ENCODE results near the gene ABR.
"Not testable (repeated sequence)": the region's sequence is repeated elsewhere in the genome, so short reads cannot be mapped to it uniquely, and the experiment has no call there.

Gene ABR

DNA sequence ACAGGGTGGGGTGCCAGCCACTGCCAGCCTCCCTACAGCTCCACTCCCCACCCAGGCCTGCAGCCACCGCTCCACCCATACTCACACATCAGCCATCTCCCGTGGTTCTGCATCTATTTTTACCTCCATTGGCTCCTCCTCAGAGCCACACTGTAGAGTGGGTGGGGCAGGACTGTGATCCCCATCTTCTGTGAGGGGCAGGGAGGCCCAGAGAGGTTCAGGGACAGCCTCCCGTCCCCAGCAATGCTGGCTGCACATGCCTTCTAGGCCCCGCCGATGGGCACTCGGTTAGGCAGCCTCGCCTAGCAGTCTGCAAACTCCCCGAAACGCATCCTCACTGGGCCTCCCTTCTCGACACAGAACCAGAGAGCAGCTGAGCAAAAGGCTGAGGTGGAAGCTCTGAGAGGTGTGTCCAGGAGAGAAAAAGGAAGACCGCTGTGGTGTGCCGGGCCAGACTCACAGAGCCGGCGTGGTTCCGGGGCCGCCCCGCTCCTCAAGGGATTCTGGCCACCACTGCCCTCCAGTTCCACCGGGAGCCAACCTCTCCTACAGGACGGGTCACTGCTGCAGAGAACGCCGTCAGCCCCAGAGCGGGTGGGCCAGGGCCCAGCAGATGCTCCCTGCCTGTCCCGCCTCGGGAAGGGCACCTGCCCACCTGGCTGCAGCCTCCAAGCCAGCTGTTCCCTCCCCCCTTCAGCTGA lies 71.9 kb downstream of the ABR start:
- DNase-seq (ENCODE audit: low read depth), result no peak
- peak overlapping the region; percentile 79 for H3K4me3 ChIP-seq (ENCODE audit: low read length)
- TF ChIP-seq, protein P1, sequence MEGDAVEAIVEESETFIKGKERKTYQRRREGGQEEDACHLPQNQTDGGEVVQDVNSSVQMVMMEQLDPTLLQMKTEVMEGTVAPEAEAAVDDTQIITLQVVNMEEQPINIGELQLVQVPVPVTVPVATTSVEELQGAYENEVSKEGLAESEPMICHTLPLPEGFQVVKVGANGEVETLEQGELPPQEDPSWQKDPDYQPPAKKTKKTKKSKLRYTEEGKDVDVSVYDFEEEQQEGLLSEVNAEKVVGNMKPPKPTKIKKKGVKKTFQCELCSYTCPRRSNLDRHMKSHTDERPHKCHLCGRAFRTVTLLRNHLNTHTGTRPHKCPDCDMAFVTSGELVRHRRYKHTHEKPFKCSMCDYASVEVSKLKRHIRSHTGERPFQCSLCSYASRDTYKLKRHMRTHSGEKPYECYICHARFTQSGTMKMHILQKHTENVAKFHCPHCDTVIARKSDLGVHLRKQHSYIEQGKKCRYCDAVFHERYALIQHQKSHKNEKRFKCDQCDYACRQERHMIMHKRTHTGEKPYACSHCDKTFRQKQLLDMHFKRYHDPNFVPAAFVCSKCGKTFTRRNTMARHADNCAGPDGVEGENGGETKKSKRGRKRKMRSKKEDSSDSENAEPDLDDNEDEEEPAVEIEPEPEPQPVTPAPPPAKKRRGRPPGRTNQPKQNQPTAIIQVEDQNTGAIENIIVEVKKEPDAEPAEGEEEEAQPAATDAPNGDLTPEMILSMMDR (conservative IDR thresholded peaks at IDR 0.05; ENCODE audit: low read length), result no peak

DNA sequence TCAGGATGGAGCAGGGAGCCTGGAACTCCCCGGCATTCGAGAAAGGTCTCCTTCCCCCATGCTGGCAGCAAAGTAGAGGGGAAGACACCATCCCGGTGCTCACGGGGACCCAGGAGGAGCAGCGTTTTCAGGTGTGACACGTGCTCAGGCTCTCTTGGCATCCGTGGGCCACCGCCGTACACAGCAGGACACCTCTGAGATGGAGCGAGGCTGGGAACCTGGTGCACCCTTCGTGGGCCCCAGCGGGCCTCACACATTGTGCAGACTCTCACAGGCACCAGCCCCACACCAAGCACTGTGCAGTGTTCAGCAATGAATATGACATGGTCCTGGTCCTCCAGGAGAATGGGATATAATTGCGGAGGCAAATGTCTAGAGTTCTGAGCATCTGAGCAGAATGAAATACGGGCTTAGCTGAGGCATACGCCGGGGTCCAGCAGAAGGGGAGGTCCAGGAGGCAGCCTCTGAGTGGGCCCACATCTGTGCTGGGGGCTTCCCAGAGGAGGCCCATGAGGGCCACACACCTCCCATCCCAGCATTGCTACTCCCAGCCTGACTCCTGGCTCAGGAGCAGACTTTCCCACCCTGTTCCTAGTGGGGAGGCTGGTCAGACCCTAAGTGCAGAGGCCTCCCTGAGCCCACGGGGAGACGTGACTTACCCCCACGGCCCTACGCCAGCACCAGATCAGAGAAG lies 72.6 kb downstream of the ABR start:
- TF ChIP-seq, protein P1 (conservative IDR thresholded peaks at IDR 0.05; ENCODE audit: low read length), result no peak
- peak overlapping the region; percentile 79 for H3K4me3 ChIP-seq (ENCODE audit: low read length)
- DNase-seq (ENCODE audit: low read depth), result no peak

DNA sequence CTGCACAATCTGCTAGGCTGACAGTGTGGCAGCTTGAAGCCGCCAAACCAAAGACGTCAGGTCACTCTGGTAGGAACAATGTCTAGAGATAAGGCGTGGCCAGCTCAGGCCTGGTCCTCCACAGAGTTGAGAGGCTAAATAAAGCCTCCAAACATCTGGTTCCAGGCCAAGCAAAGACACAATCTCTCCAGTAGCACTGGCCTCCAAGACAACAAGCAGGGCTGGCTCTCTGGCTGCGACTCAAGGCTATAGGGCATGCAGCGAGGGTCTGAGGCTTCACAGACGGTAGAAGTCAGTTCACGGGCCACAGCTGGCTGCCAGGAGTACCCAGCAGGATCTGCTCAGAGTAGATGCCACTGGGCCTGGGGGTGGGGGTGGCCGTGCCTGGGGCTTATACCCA lies 75.6 kb downstream of the ABR start:
- no peak overlapping the region for H3K4me3 ChIP-seq (ENCODE audit: low read length)
- TF ChIP-seq, protein P1 (conservative IDR thresholded peaks at IDR 0.05; ENCODE audit: low read length), result no peak
- no peak for DNase-seq (ENCODE audit: low read depth)

DNA sequence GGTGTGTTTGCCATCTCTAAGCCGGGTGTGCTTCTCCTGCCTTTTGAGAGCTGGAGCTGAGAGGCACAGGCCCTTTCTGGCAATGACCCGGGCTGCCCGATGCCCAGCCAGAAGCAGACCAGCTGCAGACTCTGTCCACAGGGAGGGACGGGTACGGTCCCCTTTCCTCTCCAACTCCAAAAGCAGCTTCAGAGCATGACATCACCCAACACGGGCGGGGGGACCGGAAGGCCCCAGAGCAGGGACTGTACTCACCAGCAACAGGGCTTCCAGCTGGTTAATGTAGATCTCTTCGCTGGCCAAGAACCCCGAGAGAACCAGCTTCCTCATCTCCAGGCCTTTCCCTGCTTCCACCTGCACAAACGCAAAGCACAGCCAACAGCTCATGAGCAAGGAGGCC lies 79.4 kb downstream of the ABR start:
- no peak for DNase-seq (ENCODE audit: low read depth)
- no peak overlapping the region for H3K4me3 ChIP-seq (ENCODE audit: low read length)
- TF ChIP-seq, protein P1 (conservative IDR thresholded peaks at IDR 0.05; ENCODE audit: low read length), result no peak

DNA sequence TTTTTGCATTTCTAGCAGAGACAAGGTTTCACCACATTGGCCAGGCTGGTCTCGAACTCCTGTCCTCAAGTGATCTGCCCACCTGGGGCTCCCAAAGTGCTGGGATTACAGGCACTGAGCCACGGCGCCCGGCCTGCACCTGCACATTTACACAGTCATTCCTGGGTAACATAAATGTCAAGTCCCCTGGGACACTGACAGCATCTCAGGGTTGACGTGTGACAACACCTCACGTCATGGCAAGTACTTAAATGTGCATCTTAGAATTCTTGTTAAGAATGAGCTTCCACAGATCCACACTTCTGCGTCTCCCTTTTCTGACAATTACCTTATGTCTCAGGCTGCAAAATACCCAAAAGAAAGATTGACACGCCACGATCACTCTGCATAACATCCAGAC lies 80.5 kb downstream of the ABR start:
- H3K4me3 ChIP-seq (ENCODE audit: low read length), result no peak overlapping the region
- DNase-seq (ENCODE audit: low read depth), result no peak
- TF ChIP-seq, protein P1 (conservative IDR thresholded peaks at IDR 0.05; ENCODE audit: low read length), result no peak

DNA sequence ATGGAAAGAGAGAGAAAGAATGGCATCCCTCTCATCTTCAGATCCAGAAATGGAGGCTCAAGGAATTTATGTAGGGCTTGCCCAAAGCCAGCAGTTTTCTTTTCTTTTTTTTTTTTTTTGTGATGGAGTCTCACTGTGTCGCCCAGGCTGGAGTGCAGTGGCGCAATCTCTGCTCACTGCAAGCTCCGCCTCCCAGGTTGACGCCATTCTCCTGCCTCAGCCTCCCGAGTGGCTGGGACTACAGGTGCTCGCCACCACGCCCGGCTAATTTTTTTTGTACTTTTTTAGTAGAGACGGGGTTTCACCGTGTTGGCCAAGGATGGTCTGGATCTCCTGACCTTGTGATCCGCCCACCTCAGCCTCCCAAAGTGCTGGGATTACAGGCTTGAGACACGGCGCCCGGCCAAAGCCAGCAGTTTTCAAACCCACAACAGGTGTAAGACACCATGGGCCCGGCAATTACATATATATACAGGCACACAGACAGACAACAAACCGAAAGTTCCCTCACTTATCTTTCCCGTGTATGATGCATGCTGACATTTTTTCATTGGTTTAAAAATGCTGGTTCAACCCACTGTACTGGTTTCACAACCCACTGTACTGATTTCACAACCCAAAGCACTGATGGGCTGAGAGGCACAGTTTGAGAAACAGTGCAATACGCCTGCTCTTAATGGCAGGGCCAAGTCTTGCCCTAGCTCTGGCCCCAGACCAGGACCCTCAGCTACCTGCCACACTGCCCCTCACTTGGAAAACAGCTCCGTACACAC lies 81.6 kb downstream of the ABR start:
- DNase-seq (ENCODE audit: low read depth), result peak; percentile 69

DNA sequence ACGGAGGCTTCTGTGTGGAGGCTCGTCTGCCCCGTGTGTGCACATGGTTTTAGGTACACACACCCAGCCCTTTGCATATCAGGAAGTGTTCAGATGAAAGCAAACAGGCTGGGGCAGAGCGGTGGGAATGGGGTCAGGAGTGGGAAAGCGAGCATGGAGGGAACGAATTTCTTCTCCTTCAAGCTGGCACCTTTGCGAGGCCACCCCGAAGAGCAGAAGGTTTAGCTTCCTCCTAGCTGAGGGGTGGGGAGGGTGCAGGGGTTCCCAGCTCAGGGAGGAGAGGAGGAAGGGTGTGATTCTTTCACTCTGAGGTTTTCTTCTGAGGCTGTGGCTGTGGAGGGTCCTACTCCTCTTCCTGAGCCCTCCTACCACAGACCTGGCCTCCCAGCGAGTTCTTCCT lies 83.6 kb downstream of the ABR start:
- TF ChIP-seq, protein P1 (conservative IDR thresholded peaks at IDR 0.05; ENCODE audit: low read length), result no peak
- no peak for DNase-seq (ENCODE audit: low read depth)
- no peak overlapping the region for H3K4me3 ChIP-seq (ENCODE audit: low read length)

More for the DNA sequence above, 81.6 kb downstream of the ABR start:
- not testable (repeated sequence) for H3K4me3 ChIP-seq (ENCODE audit: low read length)

Data from AG10803 (cell line).